HepG2 (cell line): ENCODE data around the gene SIX4. TPM values are rescaled to one million over a fixed set of nuclear protein-coding genes. Genes with fewer than 3 reads are reported as not detected.
A peak's percentile ranks its signal among the peaks of the same experiment; 100 is the strongest.

Experiments used
- AGO1 ChIP-seq: fragments of 200-400 bp; formaldehyde crosslinking; IDR thresholded peaks from 2 replicates; pipeline ENCODE4 v1.6.1; 2017; ENCODE audit warnings: mild to moderate bottlenecking, low read depth, low read length, moderate library complexity; ENCODE audit not compliant: poor library complexity, severe bottlenecking
- CAMTA2 ChIP-seq: sonication (generic); formaldehyde crosslinking; IDR thresholded peaks from 2 replicates; pipeline ENCODE4 v1.4.0; 2020; ENCODE audit warnings: mild to moderate bottlenecking, missing genetic modification reagents, borderline replicate concordance
- HNF4A ChIP-seq: sonication (generic); formaldehyde crosslinking; IDR thresholded peaks from 2 replicates; pipeline ENCODE4 v1.4.0; 2020; ENCODE audit warnings: missing genetic modification reagents
- HOXA9 ChIP-seq: sonication (generic); formaldehyde crosslinking; IDR thresholded peaks from 2 replicates; pipeline ENCODE4 v1.8.1; 2022; ENCODE audit warnings: missing genetic modification reagents, mild to moderate bottlenecking, moderate library complexity, borderline replicate concordance
- KAT2B ChIP-seq: fragments of 150-350 bp; IDR thresholded peaks from 2 replicates; pipeline ENCODE4 v1.6.1; 2014; ENCODE audit warnings: low read depth, low read length, borderline replicate concordance
- KDM3A ChIP-seq: IDR thresholded peaks from 2 replicates; pipeline ENCODE4 v1.6.1; 2018; ENCODE audit warnings: low read depth, missing compliant biosample characterization
- PAF1 ChIP-seq: IDR thresholded peaks from 2 replicates; pipeline ENCODE4 v1.6.1; 2016; ENCODE audit warnings: missing genetic modification reagents, missing compliant biosample characterization
- POGK ChIP-seq: sonication (generic); formaldehyde crosslinking; conservative IDR thresholded peaks from 2 replicates; pipeline ENCODE4 v1.8.0; 2022; ENCODE audit warnings: mild to moderate bottlenecking, moderate library complexity, missing genetic modification reagents
- PPARG ChIP-seq: conservative IDR thresholded peaks from 2 replicates; pipeline ENCODE4 v1.6.1; 2016; ENCODE audit warnings: missing biosample characterization, missing genetic modification reagents
- RNF219 ChIP-seq: sonication (generic); formaldehyde crosslinking; IDR thresholded peaks from 2 replicates; pipeline ENCODE4 v1.5.0; 2020; ENCODE audit warnings: mild to moderate bottlenecking, missing genetic modification reagents
- SMARCE1 ChIP-seq: fragments of 450-650 bp; IDR thresholded peaks from 2 replicates; pipeline ENCODE4 v1.6.1; 2017; ENCODE audit warnings: borderline replicate concordance
- SNRNP70 ChIP-seq: fragments of 200-400 bp; formaldehyde crosslinking; IDR thresholded peaks from 2 replicates; pipeline ENCODE4 v1.6.1; 2017; ENCODE audit warnings: mild to moderate bottlenecking, low read depth, low read length, moderate library complexity
- ZBTB37 ChIP-seq: sonication (generic); formaldehyde crosslinking; IDR thresholded peaks from 2 replicates; pipeline ENCODE4 v1.4.0; 2020; ENCODE audit warnings: mild to moderate bottlenecking, missing genetic modification reagents
- ZNF484 ChIP-seq: sonication (generic); formaldehyde crosslinking; IDR thresholded peaks from 2 replicates; pipeline ENCODE4 v1.5.1; 2020; ENCODE audit warnings: mild to moderate bottlenecking, low read depth, missing genetic modification reagents, borderline replicate concordance
- ZNF703 ChIP-seq: sonication (generic); formaldehyde crosslinking; IDR thresholded peaks from 2 replicates; pipeline ENCODE4 v1.5.1; 2020; ENCODE audit warnings: missing genetic modification reagents, mild to moderate bottlenecking, moderate library complexity, borderline replicate concordance
- ZNF83 ChIP-seq: sonication (generic); formaldehyde crosslinking; IDR thresholded peaks from 2 replicates; pipeline ENCODE4 v1.4.0; 2020; ENCODE audit warnings: missing genetic modification reagents, mild to moderate bottlenecking, borderline replicate concordance
- ZNF879 ChIP-seq: sonication (generic); formaldehyde crosslinking; IDR thresholded peaks from 2 replicates; pipeline ENCODE4 v1.8.1; 2023; ENCODE audit warnings: missing genetic modification reagents
- polyA plus RNA-seq, 8 experiments: library from polyadenylated mRNA; depleted of rRNA in 3 of 8; stranded (reverse) in 7 of 8; unstranded in 1 of 8; fragments of >200 nt; fragmentation: Illumina TruSeq in 4 of 8; extraction: Trizol in 4 of 8; gene quantifications; 2 replicates each; pipeline versions ENCODE4 v1.2.1 to v1.2.3, GENCODE V29; 2011 to 2016; ENCODE audit warnings: low read depth in 4 of 8, missing spikeins in 1 of 8, mixed read lengths in 1 of 8; ENCODE audit not compliant: insufficient read depth in 1 of 8
- total RNA-seq, 5 experiments: library from RNA; depleted of rRNA; stranded (reverse); fragments of >200 nt; fragmentation: Illumina TruSeq; extraction: Trizol; gene quantifications; 2 replicates each; pipeline ENCODE4 v1.2.3, GENCODE V29; 2016; ENCODE audit warnings: low read depth in 1 of 5
- TF ChIP-seq, protein P1 (sequence below): sonication (generic); formaldehyde crosslinking; IDR thresholded peaks from 2 replicates; pipeline ENCODE4 v1.9.0; 2022; ENCODE audit warnings: missing genetic modification reagents, mild to moderate bottlenecking, borderline replicate concordance
- TF ChIP-seq, protein P2 (sequence below): sonication (generic); formaldehyde crosslinking; IDR thresholded peaks from 2 replicates; pipeline ENCODE4 v1.4.0; 2020; ENCODE audit warnings: missing genetic modification reagents

The SIX4 gene
- total and polyA plus RNA-seq, 2 of the 13 experiments (the other 11 are each of a cell fraction or from before 2014, with no cell fraction given): 5.0 to 6.0 TPM

DNA sequence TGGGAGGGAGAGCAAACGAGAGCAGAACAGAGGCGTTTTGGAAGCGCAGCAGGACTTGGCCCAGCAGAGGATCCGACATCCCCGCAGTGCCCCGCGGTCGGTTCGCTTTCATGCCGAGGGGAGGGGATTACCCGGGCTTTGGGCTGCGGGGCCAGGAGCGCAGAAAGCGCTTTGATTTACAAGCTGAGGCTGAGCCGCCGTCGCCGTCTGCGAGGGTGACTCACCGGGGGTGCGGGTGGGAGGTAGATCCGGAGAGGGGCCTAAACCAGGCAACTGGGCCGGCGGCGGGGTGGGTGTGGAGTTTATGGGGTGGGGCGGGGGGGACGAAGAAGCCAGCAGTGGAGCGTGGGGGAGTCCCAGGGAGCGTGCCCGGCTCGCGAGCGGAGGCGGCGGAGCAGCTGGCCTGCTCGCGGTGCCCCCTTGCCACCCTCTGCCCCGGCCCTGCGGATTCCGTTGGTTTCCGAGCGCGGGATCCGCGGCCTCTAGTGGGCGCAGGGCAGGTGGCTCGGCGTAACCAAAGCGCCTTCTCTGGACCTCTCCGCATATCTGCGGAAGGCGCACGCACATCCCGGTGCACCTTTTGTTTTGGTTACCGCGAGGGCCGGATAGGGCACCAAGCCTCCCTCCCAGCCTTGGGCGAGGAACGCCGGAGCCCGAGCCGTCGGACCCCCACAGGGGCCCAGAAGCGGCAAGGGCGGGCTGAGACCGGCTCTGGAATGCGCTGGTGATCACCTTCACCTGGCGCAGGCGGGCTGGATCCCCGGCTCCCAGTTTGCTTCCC lies 2.6 kb downstream of the SIX4 start (continued):
- TF ChIP-seq HOXA9 (CRISPR knock-in tag) (0 out of 2 replicates have a peak, but pooled peaks have one; percentile 19), ZNF83 (CRISPR knock-in tag) (no peak), PAF1 (CRISPR knock-in tag) (no peak), ZNF879 (CRISPR knock-in tag) (no peak), ZNF484 (CRISPR knock-in tag) (no peak), KDM3A (CRISPR knock-in tag) (0 out of 2 replicates have a peak, but pooled peaks have one; percentile 28), SMARCE1 (no peak), HNF4A (CRISPR knock-in tag) (no peak), CAMTA2 (CRISPR knock-in tag) (no peak), RNF219 (CRISPR knock-in tag) (no peak), AGO1 (peak; percentile 47), POGK (CRISPR knock-in tag) (0 out of 2 replicates have a peak, but pooled peaks have one; percentile 20), PPARG (CRISPR knock-in tag) (no peak), ZBTB37 (CRISPR knock-in tag) (no peak), ZNF703 (CRISPR knock-in tag) (peak; percentile 65; the same call in 1 of the 2 replicates), SNRNP70 (no peak), KAT2B (no peak)
- TF ChIP-seq, protein P1, sequence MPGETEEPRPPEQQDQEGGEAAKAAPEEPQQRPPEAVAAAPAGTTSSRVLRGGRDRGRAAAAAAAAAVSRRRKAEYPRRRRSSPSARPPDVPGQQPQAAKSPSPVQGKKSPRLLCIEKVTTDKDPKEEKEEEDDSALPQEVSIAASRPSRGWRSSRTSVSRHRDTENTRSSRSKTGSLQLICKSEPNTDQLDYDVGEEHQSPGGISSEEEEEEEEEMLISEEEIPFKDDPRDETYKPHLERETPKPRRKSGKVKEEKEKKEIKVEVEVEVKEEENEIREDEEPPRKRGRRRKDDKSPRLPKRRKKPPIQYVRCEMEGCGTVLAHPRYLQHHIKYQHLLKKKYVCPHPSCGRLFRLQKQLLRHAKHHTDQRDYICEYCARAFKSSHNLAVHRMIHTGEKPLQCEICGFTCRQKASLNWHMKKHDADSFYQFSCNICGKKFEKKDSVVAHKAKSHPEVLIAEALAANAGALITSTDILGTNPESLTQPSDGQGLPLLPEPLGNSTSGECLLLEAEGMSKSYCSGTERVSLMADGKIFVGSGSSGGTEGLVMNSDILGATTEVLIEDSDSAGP (CRISPR knock-in tag): peak; percentile 63
- TF ChIP-seq, protein P2, sequence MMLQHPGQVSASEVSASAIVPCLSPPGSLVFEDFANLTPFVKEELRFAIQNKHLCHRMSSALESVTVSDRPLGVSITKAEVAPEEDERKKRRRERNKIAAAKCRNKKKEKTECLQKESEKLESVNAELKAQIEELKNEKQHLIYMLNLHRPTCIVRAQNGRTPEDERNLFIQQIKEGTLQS (CRISPR knock-in tag): peak; percentile 69
- TF ChIP-seq, all 625 proteins: peak for 127
